Neural cell (in vitro differentiated cells): ENCODE measurements around the gene AOAH.

Experiments used
- CTCF ChIP-seq: fragments of 450-650 bp; IDR thresholded peaks from 2 replicates; pipeline ENCODE4 v1.5.1; 2014; ENCODE audit warnings: antibody characterized with exemption, mild to moderate bottlenecking, moderate library complexity; ENCODE audit not compliant: poor library complexity, severe bottlenecking
- EZH2 ChIP-seq: fragments of 200-600, 300-800 bp; shearing (Covaris generic), sonication (generic); IDR thresholded peaks from 2 replicates; pipeline ENCODE4 v1.6.1; 2014; ENCODE audit warnings: antibody characterized with exemption, low read length, borderline replicate concordance, mild to moderate bottlenecking; ENCODE audit not compliant: insufficient read depth, poor library complexity, severe bottlenecking
- POLR2AphosphoS5 ChIP-seq: IDR thresholded peaks from 2 replicates; pipeline ENCODE4 v1.6.1; 2012

- TF ChIP-seq EZH2 = no peak
- no peak for TF ChIP-seq CTCF
- TF ChIP-seq POLR2AphosphoS5 = no peak
Observed at GRCh38 chr7:36736090-36736898, 12.0 kb upstream of the AOAH start.
